NOMO-1 treated with DMSO at 0.1 percent for 48 hours (cell line): ENCODE data around the gene YEATS2.

Source experiments
- DNase-seq: peaks from one replicate; lab custom pipeline; 2025; ENCODE audit not compliant: unreplicated experiment; lab: John Stamatoyannopoulos, UW

The YEATS2 gene

DNA sequence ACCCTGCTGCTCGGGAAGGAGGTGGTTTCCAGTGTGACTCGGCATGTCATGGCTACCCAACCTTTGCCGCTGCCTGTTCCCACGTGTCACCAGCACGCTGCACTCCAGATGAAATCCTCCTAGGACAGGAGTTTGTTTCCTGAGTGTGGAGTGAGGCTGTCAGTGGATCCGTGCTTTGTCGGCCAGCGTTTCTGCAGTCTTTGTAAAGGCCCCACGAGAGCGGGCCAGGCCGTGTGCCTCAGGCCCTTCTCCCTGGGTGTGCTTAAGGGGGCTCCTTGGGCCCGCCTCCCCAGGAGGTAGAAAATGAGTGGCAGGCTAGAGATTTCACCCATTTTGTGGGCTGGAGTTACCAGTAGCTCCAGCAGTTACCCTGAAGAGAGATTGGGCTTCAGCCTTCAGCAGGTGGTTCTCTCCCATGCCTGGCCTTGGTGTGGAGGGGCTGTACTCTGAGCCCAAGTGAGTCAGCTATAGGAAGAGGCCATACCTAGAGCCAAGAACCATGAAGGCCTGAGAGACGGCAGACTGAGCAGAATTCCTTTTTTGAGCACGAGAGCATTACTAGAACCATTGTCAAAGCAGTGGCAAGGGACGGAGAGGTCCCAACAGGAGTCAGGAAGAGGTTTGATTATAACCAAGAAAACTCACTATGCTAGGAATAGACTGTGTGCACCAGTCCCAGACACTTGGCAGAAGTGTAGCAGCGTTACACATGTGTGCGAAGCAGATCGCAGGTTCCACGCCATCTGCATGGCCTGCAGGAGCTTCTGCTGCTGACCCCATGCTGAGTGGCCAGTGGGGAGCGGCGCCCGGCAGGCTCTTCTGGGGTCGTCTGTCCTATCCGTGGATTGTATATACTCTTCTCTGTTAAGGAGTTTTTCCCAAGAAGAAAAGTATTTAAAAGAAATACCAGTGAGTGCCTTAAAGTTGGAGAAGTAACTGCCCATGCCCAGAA lies 113.3 kb downstream of the YEATS2 start:
- no peak for DNase-seq

DNA sequence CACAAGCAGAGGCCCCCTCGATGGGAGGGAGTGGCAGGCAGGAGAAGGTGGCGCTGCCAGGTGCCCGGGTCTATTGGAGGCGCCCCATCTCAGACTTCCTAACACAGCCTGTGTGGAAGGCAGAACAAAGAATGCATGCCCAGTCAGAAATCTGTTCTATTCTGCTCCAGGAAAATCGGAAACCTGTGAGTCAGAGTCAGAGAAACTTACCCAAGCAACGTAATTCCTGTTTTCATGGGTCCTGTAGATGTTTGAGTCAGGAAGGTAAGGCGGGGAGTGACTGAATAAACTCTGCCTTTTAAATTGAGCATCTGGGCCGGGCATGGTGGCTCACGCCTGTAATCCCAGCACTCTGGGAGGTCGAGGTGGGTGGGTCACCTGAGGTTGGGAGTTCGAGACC lies 114.0 kb downstream of the YEATS2 start:
- no peak for DNase-seq

GRCh38 chr3:183812761-183813445 lies 115.3 kb downstream of the YEATS2 start:
- DNase-seq, result no peak

GRCh38 chr3:183814240-183814639 lies 116.6 kb downstream of the YEATS2 start:
- no peak for DNase-seq

DNA sequence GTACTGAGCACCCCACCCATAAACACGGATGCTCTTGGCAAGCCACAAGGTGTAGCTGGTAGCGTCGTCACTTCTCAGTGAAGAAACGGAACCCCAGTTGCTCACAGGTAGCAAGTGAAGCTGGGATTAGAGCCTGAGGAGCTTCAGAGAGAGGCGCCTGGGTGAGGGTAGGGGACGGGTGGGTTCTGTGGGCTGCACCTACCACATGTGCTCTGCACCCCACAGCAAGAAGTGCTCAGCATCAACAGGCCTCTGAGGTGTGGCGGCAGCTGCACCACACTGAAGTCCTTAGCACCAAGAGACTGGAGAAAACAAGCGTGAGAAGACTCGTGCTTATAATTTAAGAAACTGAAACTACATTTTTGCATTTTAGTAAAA lies 118.0 kb downstream of the YEATS2 start:
- DNase-seq, result no peak

GRCh38 chr3:183815951-183816475 lies 118.4 kb downstream of the YEATS2 start:
- no peak for DNase-seq

- DNase-seq, result no peak
Measured at GRCh38 chr3:183816681-183817510, 119.3 kb downstream of the YEATS2 start.

DNA sequence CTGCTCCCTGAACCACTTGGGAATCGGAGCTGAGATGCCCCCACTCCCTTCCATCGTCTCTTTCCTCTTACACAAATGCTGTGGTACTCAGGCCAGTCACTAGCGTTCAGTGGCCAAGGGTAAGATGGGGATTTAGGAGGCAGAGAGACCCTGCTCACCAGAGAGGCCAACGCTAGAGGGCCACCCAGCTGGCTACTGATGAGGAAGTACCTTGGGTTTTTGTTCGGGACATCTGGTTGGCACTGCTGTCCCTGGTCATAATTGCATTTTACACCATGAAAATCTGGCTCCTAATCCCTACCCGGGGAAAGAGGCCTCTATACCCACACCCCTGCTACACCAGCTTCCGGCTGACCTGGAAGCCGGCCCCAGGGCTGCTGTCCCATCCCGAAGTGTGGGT lies 120.0 kb downstream of the YEATS2 start:
- DNase-seq, result no peak

DNA sequence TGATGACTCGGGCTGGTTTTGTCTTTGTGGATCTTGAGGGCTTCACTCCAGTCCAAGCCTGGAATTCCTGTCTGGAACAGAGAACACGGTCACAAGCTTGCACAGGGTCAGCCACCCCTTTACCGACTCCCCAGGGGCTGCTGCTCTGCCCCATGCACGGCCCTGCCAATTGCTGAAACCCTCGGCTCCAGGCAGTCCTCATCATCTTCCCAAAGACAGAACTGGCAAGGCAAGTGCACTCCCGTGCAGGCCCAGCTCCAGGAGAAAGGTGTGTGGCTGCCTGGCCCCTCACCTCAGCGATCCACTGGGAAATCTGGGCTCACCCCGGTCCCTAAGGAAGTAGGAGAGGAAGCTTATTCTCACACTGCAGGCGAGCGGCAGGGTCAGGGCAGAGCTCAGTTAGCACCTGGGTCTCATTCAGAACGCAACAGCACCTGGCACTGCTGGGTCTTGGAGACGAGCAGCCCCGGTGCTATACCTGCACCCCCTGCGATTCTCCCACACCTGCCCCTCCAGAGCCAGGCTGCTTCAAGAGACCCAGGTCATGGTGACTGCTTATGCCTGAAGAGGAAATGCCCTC lies 120.5 kb downstream of the YEATS2 start:
- no peak for DNase-seq

DNA sequence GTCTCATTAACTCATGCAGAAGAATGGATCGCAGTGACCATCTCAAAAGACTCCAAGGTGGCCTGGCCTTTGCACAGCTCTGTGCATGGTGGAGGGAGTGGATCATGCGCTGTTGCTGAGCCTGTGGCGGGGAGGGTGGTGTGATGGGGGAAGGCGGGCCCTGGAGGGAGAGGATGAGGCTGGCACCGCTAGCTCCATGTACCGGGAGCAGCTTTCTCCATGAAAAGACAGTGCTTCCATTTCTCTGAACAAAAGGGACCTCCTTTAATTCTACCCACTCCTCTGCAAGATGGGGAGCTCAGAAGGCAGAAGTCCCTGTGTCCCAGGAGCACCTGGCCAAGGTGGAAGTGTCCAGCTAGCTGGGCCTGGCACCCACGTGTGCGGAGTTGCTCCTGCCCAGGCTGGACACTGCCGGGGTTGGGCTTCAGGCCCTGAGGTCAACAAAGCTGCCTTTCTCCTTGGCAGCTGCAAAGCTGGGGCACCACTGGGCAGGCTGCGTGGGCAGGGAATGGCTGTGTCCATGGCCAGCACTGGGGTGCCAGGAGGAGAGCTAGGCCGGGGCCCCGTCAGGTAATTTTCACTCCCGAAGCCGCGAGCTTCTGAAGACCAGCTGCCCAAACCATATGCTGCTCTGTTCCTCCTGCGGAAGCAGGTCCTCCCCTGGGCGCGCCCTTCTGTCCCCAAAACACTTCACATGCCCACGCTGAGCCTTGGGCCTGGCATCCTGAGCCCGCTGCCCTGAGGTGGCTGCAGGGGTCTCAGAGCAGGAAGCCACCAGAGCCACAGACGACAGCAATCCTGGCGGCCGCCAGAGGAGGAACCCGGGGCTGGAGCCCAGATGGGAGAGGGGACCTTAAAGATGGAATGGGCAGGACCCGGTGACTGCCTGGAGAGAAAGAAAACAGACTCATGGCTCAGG lies 121.4 kb downstream of the YEATS2 start:
- DNase-seq, result no peak

DNA sequence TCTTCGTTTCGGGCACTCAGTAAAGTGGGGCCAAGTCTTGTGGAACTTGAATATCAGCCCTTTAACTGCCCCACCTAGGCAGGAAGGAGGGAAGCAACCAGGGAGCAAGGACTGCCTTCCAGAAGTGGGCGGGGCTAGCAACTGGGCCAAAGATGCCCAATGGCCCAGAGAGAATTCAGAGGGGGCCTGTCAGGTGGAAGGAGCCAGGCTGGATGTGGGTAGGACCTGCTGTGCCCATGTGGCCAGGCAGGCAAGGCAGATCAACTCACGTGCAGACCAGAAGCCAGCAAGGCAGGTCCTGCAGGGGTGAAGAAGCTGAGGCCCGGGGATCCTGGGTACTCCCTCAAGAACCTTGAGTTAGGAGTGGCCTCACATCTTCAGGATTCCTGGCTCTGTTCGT lies 122.2 kb downstream of the YEATS2 start:
- DNase-seq, result no peak

DNA sequence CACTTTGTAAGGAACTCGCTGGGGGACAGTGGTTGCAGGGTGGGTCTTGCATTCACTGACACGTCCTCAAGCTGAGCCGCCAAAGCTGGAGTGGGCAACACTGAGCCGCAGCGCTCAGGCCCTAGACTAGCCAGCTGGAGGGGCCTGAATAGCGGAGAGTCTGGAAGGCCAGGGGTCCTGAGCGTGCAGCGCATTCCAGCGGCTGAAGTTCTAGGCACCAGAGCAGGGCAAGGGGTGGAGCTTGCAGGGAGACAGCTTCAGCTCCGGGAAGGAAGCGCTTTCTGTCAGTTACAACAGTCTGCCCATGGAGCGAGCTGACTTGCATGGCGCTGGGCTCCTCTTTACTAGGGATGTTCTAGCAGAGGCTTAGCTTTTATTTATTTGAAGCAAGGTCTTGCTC lies 125.0 kb downstream of the YEATS2 start:
- no peak for DNase-seq

GRCh38 chr3:183823963-183824362 lies 126.4 kb downstream of the YEATS2 start:
- no peak for DNase-seq

DNA sequence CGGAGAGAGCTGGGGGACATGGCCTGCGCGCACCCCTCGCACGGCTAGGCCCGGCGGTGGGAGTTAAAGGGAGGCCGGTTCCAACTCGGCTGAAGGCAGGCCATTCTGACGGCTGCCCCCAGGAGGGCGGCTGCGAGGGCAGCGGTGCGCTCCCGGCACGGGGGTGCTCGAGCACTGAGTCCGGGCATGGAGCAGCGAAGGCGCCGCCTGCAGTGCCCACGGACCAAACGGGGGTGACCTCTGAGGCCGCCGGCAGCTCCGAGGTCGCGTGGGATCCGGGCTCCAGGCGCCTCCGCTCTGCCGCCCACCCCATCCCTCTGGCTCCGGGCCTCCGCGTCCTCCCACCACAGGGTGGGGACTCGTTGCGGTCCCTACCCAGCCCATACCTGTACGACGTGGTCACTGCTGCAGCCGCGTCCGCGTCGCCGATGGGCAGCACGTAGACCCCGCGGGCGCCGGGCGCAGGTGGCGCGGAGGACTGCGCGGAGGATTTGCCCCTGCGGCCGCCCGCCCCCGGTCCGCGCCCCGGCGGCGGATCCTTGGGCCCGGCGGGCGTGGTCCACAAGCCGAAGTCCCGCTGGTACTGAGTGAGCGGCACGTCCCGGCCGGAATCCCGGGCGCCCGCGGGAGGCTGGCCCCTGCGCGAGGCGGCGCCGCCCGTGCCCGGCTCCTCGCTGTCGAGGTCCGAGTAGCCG lies 127.3 kb downstream of the YEATS2 start:
- no peak for DNase-seq

DNA sequence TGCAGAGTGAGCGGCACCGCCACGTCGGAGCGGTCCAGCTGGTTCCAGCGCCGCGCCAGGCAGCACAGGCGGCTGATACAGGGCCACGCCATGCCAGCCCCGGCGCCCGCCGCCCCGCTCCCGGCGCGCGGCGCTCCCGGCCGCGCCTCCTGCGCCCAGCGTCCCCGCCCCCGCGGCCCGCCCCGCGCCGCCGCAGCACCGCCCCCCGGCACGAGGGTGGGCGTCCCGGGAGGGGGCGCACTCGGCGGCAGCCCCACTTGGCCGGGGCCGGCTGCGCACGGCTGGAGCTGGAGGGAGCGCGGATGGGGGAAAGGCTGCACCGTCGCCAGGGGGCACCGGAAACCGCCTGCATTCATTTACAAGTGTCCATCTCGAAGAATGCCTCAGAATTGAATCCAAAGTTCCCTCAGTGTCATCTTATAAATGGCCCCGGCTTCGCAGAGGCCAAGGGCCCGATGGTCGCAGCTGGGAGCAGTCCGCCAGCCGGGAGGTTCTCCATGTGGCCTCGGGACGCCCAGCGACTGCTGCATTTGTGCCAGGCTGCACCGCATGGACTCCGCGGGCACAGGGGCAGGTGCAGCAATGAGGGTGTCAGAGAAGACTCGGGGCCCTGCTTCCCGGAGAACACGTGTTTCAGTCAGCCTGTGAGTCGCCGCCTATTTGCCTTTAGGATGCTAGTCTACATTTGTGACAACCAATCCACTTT lies 128.0 kb downstream of the YEATS2 start, which contains the start of gene MAP6D1:
MAP6D1 (minus strand) TSS at position 122 of the 706 bp plus-strand sequence; CDS start at position 92, 30 bp downstream.
- DNase-seq, result peak; percentile 78

DNA sequence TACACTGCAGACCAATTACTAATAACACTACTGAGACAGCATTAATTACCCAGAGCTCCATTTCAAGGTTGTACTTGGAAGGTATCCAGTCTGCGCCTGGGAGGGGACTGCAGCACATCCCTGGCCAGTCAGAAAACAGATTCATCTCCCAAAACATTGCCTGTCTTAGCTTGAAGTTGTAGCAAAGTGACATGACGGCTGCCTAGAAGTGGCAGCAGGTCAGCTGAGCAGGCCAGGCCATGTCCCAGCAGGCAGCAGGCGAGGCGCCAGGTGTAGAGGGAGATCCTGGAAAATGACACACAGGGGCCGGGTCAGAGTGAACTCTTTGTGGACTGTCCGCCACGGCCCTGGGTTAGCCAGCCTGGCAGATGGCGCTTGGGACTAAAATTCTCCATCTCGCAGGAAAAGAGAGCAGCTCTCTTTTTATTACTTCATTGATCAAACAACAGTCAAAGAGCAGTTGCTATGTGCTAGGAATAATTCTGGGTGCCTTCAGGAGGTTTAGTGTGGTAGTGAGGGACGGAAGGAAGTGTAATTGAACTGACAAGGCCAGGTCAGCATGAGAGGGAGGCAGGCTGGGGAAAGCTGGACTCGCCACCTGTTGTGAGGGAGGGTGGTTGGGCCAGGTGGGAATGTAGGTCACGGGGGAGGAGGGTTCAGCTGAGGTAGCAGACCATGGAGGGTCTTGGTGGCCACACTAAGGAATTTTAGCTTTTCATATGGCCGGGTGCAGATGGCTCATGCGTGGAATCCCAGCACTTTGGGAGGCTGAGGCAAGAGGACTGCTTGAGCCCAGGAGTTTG lies 129.1 kb downstream of the YEATS2 start:
- no peak for DNase-seq

GRCh38 chr3:183827809-183828537 lies 130.4 kb downstream of the YEATS2 start:
- DNase-seq, result no peak
